Mesenchymal stem cell (in vitro differentiated cells and primary cell): ENCODE results near the gene DLEC1.

Experiments used
- DNase-seq: peaks from one replicate; pipeline ENCODE4 v3.0.0-alpha.2; 2013
- H2AFZ ChIP-seq: one replicate; pipeline ENCODE4 v1.6.1; 2013; ENCODE audit warnings: low read depth, mild to moderate bottlenecking, control low read depth, inconsistent platforms, low read length, moderate library complexity
- H2AK5ac ChIP-seq: 2 replicates; pipeline ENCODE4 v1.6.1; 2013; ENCODE audit warnings: low read length, moderate library complexity, mild to moderate bottlenecking, inconsistent platforms; ENCODE audit not compliant: severe bottlenecking
- H2BK120ac ChIP-seq: one replicate; pipeline ENCODE4 v1.6.1; 2013; ENCODE audit warnings: low read depth, mild to moderate bottlenecking, inconsistent platforms, low read length, moderate library complexity
- H2BK12ac ChIP-seq, 2 experiments: one replicate each; pipeline ENCODE4 v1.6.1; 2013; ENCODE audit warnings: inconsistent platforms in 2 of 2, low read length in 2 of 2, mild to moderate bottlenecking in 2 of 2, moderate library complexity in 2 of 2, control low read depth in 1 of 2
- H2BK15ac ChIP-seq: one replicate; pipeline ENCODE4 v1.6.1; 2013; ENCODE audit warnings: mild to moderate bottlenecking, low read depth, inconsistent platforms; ENCODE audit not compliant: poor library complexity, severe bottlenecking
- H2BK5ac ChIP-seq: 2 replicates; pipeline ENCODE4 v1.6.1; 2013; ENCODE audit warnings: low read depth, mild to moderate bottlenecking, low read length, control low read depth, inconsistent platforms; ENCODE audit not compliant: poor library complexity, severe bottlenecking
- H3K14ac ChIP-seq, 2 experiments: one replicate each; pipeline ENCODE4 v1.6.1; 2013; ENCODE audit warnings: inconsistent platforms in 2 of 2, low read length in 2 of 2, control low read depth in 1 of 2, mild to moderate bottlenecking in 1 of 2, moderate library complexity in 1 of 2
- H3K18ac ChIP-seq, 2 experiments: one replicate each; pipeline ENCODE4 v1.6.1; 2013; ENCODE audit warnings: inconsistent platforms in 2 of 2, low read length in 2 of 2, control low read depth in 1 of 2, low read depth in 1 of 2, mild to moderate bottlenecking in 1 of 2
- H3K23ac ChIP-seq, 2 experiments: one replicate each; pipeline ENCODE4 v1.6.1; 2013; ENCODE audit warnings: inconsistent platforms in 2 of 2, low read length in 2 of 2, mild to moderate bottlenecking in 2 of 2, moderate library complexity in 2 of 2, control low read depth in 1 of 2
- H3K27ac ChIP-seq: 2 replicates; pipeline ENCODE4 v1.5.1; 2013; ENCODE audit warnings: mild to moderate bottlenecking, moderate library complexity, low read length, control low read depth, inconsistent platforms; ENCODE audit not compliant: poor library complexity, severe bottlenecking
- H3K27me3 ChIP-seq, 2 experiments: 2 replicates each; pipeline versions ENCODE4 v1.6.1 to v1.7.0; 2013; ENCODE audit warnings: low read length in 2 of 2, mild to moderate bottlenecking in 2 of 2, moderate library complexity in 2 of 2, control low read depth in 1 of 2, inconsistent platforms in 1 of 2; ENCODE audit not compliant: control insufficient read depth in 1 of 2, insufficient read depth in 1 of 2
- H3K36me3 ChIP-seq, 2 experiments: 2 replicates each; pipeline versions ENCODE4 v1.6.1 to v1.7.0; 2013; ENCODE audit warnings: low read length in 2 of 2, control low read depth in 1 of 2, inconsistent platforms in 1 of 2, low read depth in 1 of 2, mild to moderate bottlenecking in 1 of 2; ENCODE audit not compliant: insufficient read depth in 2 of 2, control insufficient read depth in 1 of 2
- H3K4ac ChIP-seq, 2 experiments: one replicate each; pipeline ENCODE4 v1.6.1; 2013; ENCODE audit warnings: inconsistent platforms in 2 of 2, low read length in 2 of 2, mild to moderate bottlenecking in 2 of 2, moderate library complexity in 2 of 2, control low read depth in 1 of 2, low read depth in 1 of 2
- H3K4me1 ChIP-seq: 2 replicates; pipeline ENCODE4 v1.6.1; 2013; ENCODE audit warnings: low read depth, low read length, control low read depth; ENCODE audit not compliant: control insufficient read depth, insufficient read depth
- H3K4me2 ChIP-seq: 2 replicates; pipeline ENCODE4 v1.6.1; 2013; ENCODE audit warnings: low read length, mild to moderate bottlenecking, inconsistent platforms; ENCODE audit not compliant: poor library complexity, severe bottlenecking
- H3K4me3 ChIP-seq, 2 experiments: 2 replicates each; pipeline versions ENCODE4 v1.5.1 to v1.7.0; 2013; ENCODE audit warnings: low read length in 2 of 2, mild to moderate bottlenecking in 2 of 2, control low read depth in 1 of 2, low read depth in 1 of 2; ENCODE audit not compliant: insufficient read depth in 1 of 2
- H3K79me1 ChIP-seq: replicated peaks from 2 replicates; pipeline ENCODE4 v1.6.1; 2013; ENCODE audit warnings: mild to moderate bottlenecking, control low read depth, low read length, inconsistent platforms; ENCODE audit not compliant: poor library complexity, severe bottlenecking
- H3K9ac ChIP-seq: 2 replicates; pipeline ENCODE4 v1.7.0; 2013; ENCODE audit warnings: mild to moderate bottlenecking, low read length, moderate library complexity
- H3K9me3 ChIP-seq: 2 replicates; pipeline ENCODE4 v1.7.0; 2013; ENCODE audit warnings: mild to moderate bottlenecking, low read length; ENCODE audit not compliant: control insufficient read depth
- H4K8ac ChIP-seq: one replicate; pipeline ENCODE4 v1.6.1; 2013; ENCODE audit warnings: inconsistent platforms, mild to moderate bottlenecking, low read length, moderate library complexity
- H4K91ac ChIP-seq: one replicate; pipeline ENCODE4 v1.6.1; 2013; ENCODE audit warnings: mild to moderate bottlenecking, low read length, inconsistent platforms
- WGBS: methylation state at CpG from one replicate; pipeline ENCODE4 v1.1.7; 2013; ENCODE audit warnings: mixed read lengths; 5-methylcytosine and 5-hydroxymethylcytosine counted together

DLEC1 gene

GRCh38 chr3:38095669-38096483 lies 56.9 kb downstream of the DLEC1 start:
- 89% methylated on average over 6 of the region's 6 CpGs for WGBS
- H3K79me1 ChIP-seq: no peaks in the 10 kb centered on the region
- no peak overlapping the region for H2AFZ ChIP-seq
- no peak overlapping the region for H3K4me3 ChIP-seq
- no peak overlapping the region for H2BK5ac ChIP-seq
- no peak overlapping the region for H3K27ac ChIP-seq
- no peak overlapping the region for H3K4ac ChIP-seq
- H2BK12ac ChIP-seq: no peak overlapping the region
- no peak overlapping the region for H2AK5ac ChIP-seq
- no peak overlapping the region for H2BK15ac ChIP-seq
- peaks cover 62 to 73% of the 10 kb centered on the region in 2 experiments for H3K27me3 ChIP-seq
- no peak overlapping the region for H3K23ac ChIP-seq
- H3K18ac ChIP-seq: no peak overlapping the region
- H2BK120ac ChIP-seq: no peak overlapping the region
- no peak overlapping the region for H3K14ac ChIP-seq
- no peak overlapping the region for H3K4me2 ChIP-seq
- no peak overlapping the region for H4K8ac ChIP-seq
- H4K91ac ChIP-seq: no peak overlapping the region
- no peaks in the 10 kb centered on the region for H3K9me3 ChIP-seq
- no peak for DNase-seq
- no peaks in the 10 kb centered on the region for H3K4me1 ChIP-seq
- H3K36me3 ChIP-seq: no peaks in the 10 kb centered on the region
- H3K9ac ChIP-seq: no peak overlapping the region

- Histone ChIP-seq H3K18ac (no peak overlapping the region), H2AFZ (no peak overlapping the region), H2BK120ac (no peak overlapping the region), H3K9me3 (no peaks in the 10 kb centered on the region), H3K79me1 (no peaks in the 10 kb centered on the region), H3K4ac (no peak overlapping the region), H3K9ac (no peak overlapping the region), H2BK5ac (no peak overlapping the region), H3K23ac (no peak overlapping the region), H3K27me3 (peaks cover 65 to 71% of the 10 kb centered on the region in 2 experiments), H3K4me3 (no peak overlapping the region), H3K4me2 (no peak overlapping the region), H3K27ac (no peak overlapping the region), H2BK15ac (no peak overlapping the region), H3K4me1 (no peaks in the 10 kb centered on the region), H2AK5ac (no peak overlapping the region), H4K8ac (no peak overlapping the region), H3K36me3 (no peaks in the 10 kb centered on the region), H3K14ac (no peak overlapping the region), H4K91ac (no peak overlapping the region), H2BK12ac (no peak overlapping the region)
- no peak for DNase-seq
- 85% methylated on average over 18 of the region's 19 CpGs for WGBS
Observed at GRCh38 chr3:38097446-38098375, 58.7 kb downstream of the DLEC1 start.

- H2BK120ac ChIP-seq: no peak overlapping the region
- H3K79me1 ChIP-seq: no peaks in the 10 kb centered on the region
- no peak overlapping the region for H3K23ac ChIP-seq
- no peak overlapping the region for H2BK15ac ChIP-seq
- H3K4ac ChIP-seq: no peak overlapping the region
- H2BK12ac ChIP-seq: no peak overlapping the region
- DNase-seq: no peak
- peaks cover 65 to 67% of the 10 kb centered on the region in 2 experiments for H3K27me3 ChIP-seq
- H2BK5ac ChIP-seq: no peak overlapping the region
- H4K8ac ChIP-seq: no peak overlapping the region
- H4K91ac ChIP-seq: no peak overlapping the region
- H3K36me3 ChIP-seq: no peaks in the 10 kb centered on the region
- H2AK5ac ChIP-seq: no peak overlapping the region
- H3K9me3 ChIP-seq: no peaks in the 10 kb centered on the region
- H3K4me3 ChIP-seq: no peak overlapping the region
- H3K27ac ChIP-seq: no peak overlapping the region
- no peak overlapping the region for H3K18ac ChIP-seq
- no peak overlapping the region for H3K9ac ChIP-seq
- WGBS: 94% methylated on average over 9 of the region's 9 CpGs
- H3K14ac ChIP-seq: peak overlapping the region in 1 of 2 experiments; percentile 84
- no peak overlapping the region for H2AFZ ChIP-seq
- H3K4me1 ChIP-seq: no peaks in the 10 kb centered on the region
- no peak overlapping the region for H3K4me2 ChIP-seq
Observed at GRCh38 chr3:38098376-38098723, 59.3 kb downstream of the DLEC1 start.

GRCh38 chr3:38099518-38099917 lies 60.5 kb downstream of the DLEC1 start:
- no peak overlapping the region for H4K91ac ChIP-seq
- no peak overlapping the region for H3K18ac ChIP-seq
- no peaks in the 10 kb centered on the region for H3K4me1 ChIP-seq
- H2BK120ac ChIP-seq: no peak overlapping the region
- no peak overlapping the region for H2BK15ac ChIP-seq
- H3K4me3 ChIP-seq: no peak overlapping the region
- no peak overlapping the region for H2BK5ac ChIP-seq
- H4K8ac ChIP-seq: no peak overlapping the region
- 0% methylated on average over 1 of the region's 5 CpGs for WGBS
- no peak overlapping the region for H3K23ac ChIP-seq
- no peaks in the 10 kb centered on the region for H3K79me1 ChIP-seq
- peaks cover under 1% of the 10 kb centered on the region for H3K9me3 ChIP-seq
- peaks cover 53 to 59% of the 10 kb centered on the region in 2 experiments for H3K27me3 ChIP-seq
- H3K27ac ChIP-seq: no peak overlapping the region
- no peak overlapping the region for H3K9ac ChIP-seq
- no peak overlapping the region for H3K4me2 ChIP-seq
- no peaks in the 10 kb centered on the region for H3K36me3 ChIP-seq
- H3K4ac ChIP-seq: no peak overlapping the region
- H2BK12ac ChIP-seq: no peak overlapping the region
- no peak overlapping the region for H2AFZ ChIP-seq
- DNase-seq: no peak
- H2AK5ac ChIP-seq: no peak overlapping the region
- H3K14ac ChIP-seq: no peak overlapping the region
